RPMI8226 (cell line): ENCODE data around the gene QRSL1.
"Not testable (repeated sequence)": the region's sequence is repeated elsewhere in the genome, so short reads cannot be mapped to it uniquely, and the experiment has no call there.

Experiments
- DNase-seq: peaks from one replicate; pipeline ENCODE4 v3.0.0-alpha.2; 2015

Gene QRSL1

GRCh38 chr6:106684011-106684410, 54.6 kb downstream of the QRSL1 start:
- DNase-seq: no peak

GRCh38 chr6:106685833-106686232, 56.5 kb downstream of the QRSL1 start:
- no peak for DNase-seq

GRCh38 chr6:106688177-106688951, 59.0 kb downstream of the QRSL1 start:
- no peak for DNase-seq

- DNase-seq: no peak
These were observed 62.9 kb downstream of the QRSL1 start for GRCh38 chr6:106692112-106692818.

GRCh38 chr6:106692819-106693208, 63.4 kb downstream of the QRSL1 start:
- DNase-seq: no peak

- DNase-seq: no peak
These were observed 64.0 kb downstream of the QRSL1 start for GRCh38 chr6:106693418-106693817.

GRCh38 chr6:106694343-106694742, 65.0 kb downstream of the QRSL1 start:
- no peak for DNase-seq

- DNase-seq: no peak
These were observed 71.2 kb downstream of the QRSL1 start for GRCh38 chr6:106700581-106700980.

GRCh38 chr6:106701201-106701600, 71.8 kb downstream of the QRSL1 start:
- not testable (repeated sequence) for DNase-seq

GRCh38 chr6:106702046-106702445, 72.7 kb downstream of the QRSL1 start:
- DNase-seq: no peak

GRCh38 chr6:106702451-106703110, 73.2 kb downstream of the QRSL1 start:
- no peak for DNase-seq

GRCh38 chr6:106704327-106704726, 74.9 kb downstream of the QRSL1 start:
- no peak for DNase-seq

GRCh38 chr6:106705156-106705555, 75.8 kb downstream of the QRSL1 start:
- no peak for DNase-seq

GRCh38 chr6:106710580-106710979, 81.2 kb downstream of the QRSL1 start:
- DNase-seq: no peak

GRCh38 chr6:106714281-106714680, 84.9 kb downstream of the QRSL1 start:
- DNase-seq: no peak

- no peak for DNase-seq
These were observed 86.5 kb downstream of the QRSL1 start for GRCh38 chr6:106715922-106716321.

- DNase-seq: no peak
These were observed 87.6 kb downstream of the QRSL1 start for GRCh38 chr6:106716966-106717365.
